HepG2 (cell line): ENCODE measurements around the gene SHMT1. TPM values are rescaled to one million over a fixed set of nuclear protein-coding genes. Genes with fewer than 3 reads are reported as not detected.

ENCODE experiments used
- ATAC-seq: fragments of 200-7000 bp; cut with Tn5 transposase; 3 replicates; pipeline ENCODE4 v1.9.1; 2020; ENCODE audit warnings: mild to moderate bottlenecking, moderate library complexity
- Bru-seq: library from RNA; stranded (reverse); fragments of 400-500 nt; gene quantifications from one replicate; lab custom pipeline; 2021; lab: Mats Ljungman, UMichigan
- BruChase-seq, 2 experiments: library from RNA; stranded (reverse); fragments of 400-500 nt; gene quantifications; one replicate each; lab custom pipeline; 2021; lab: Mats Ljungman, UMichigan
- BruUV-seq: library from RNA; stranded (reverse); fragments of 400-500 nt; replicated peaks from 2 replicates; lab custom pipeline; 2021; lab: Mats Ljungman, UMichigan
- CTCF ChIA-PET: fragments of 300-600 bp; formaldehyde crosslinking; extraction: SDS; loops from one replicate; lab custom pipeline; 2021; ENCODE audit warnings: low total read pairs, inconsistent platforms, low intra/inter-chr PET ratio; lab: Yijun Ruan, JAX
- POLR2A ChIA-PET: fragments of 350-600 bp; sonication (Branson Sonifier 250); formaldehyde crosslinking; loops from one replicate; lab custom pipeline; 2020; ENCODE audit warnings: antibody characterized with exemption, inconsistent platforms; lab: Yijun Ruan, JAX
- DNase-seq: peaks from one replicate; pipeline ENCODE4 v3.0.0-alpha.2; 2015; ENCODE audit warnings: low spot score
- FAIRE-seq: peaks from 3 replicates; lab custom pipeline; 2011; peaks lifted over from hg19 to GRCh38; lab: Jason Lieb, UNC
- H2AFZ ChIP-seq: one replicate; pipeline ENCODE4 v1.6.1; 2011; ENCODE audit warnings: low read length, inconsistent platforms
- H3K27ac ChIP-seq: fragments of 300-600 bp; 3 replicates; pipeline ENCODE4 v1.8.0; 2011; ENCODE audit warnings: mixed run types, mild to moderate bottlenecking, mixed read lengths, low read length, inconsistent platforms; ENCODE audit not compliant: insufficient read depth; ENCODE audit errors: extremely low read length
- H3K27me3 ChIP-seq, 2 experiments: fragments of 200-600 bp in 1 of 2; 2 replicates in 1 of 2; 3 replicates in 1 of 2; pipeline versions ENCODE4 v1.6.0 to v1.8.0; 2011; ENCODE audit warnings: low read length in 2 of 2, mild to moderate bottlenecking in 2 of 2, moderate library complexity in 2 of 2, inconsistent platforms in 1 of 2; ENCODE audit not compliant: insufficient read depth in 2 of 2, control insufficient read depth in 1 of 2
- H3K36me3 ChIP-seq, 2 experiments: fragments of 200-600 bp in 1 of 2; replicated peaks in 1 of 2; 2 replicates in 1 of 2; 3 replicates in 1 of 2; pipeline versions ENCODE4 v1.5.1 to v1.8.0; 2011; ENCODE audit warnings: low read length in 2 of 2, inconsistent platforms in 1 of 2; ENCODE audit not compliant: insufficient read depth in 2 of 2, control insufficient read depth in 1 of 2
- H3K4me1 ChIP-seq: 2 replicates; pipeline ENCODE4 v1.5.1; 2012; ENCODE audit warnings: low read length, inconsistent platforms; ENCODE audit not compliant: insufficient read depth
- H3K4me2 ChIP-seq: 2 replicates; pipeline ENCODE4 v1.6.0; 2011; ENCODE audit warnings: low read depth, low read length, inconsistent platforms
- H3K4me3 ChIP-seq, 3 experiments: fragments of 200-600 bp in 1 of 3; sonication (generic), shearing (Covaris generic) in 1 of 3; replicated peaks in 1 of 3; 2 replicates each; pipeline ENCODE4 v1.5.1; 2011 to 2016; ENCODE audit warnings: low read length in 3 of 3, inconsistent platforms in 2 of 3, low read depth in 2 of 3, mild to moderate bottlenecking in 2 of 3, control low read depth in 1 of 3, mixed read lengths in 1 of 3; ENCODE audit not compliant: insufficient read depth in 1 of 3
- H3K79me2 ChIP-seq: one replicate; pipeline ENCODE4 v1.6.1; 2011; ENCODE audit warnings: low read length, inconsistent platforms; ENCODE audit not compliant: insufficient read depth
- H3K9ac ChIP-seq: 2 replicates; pipeline ENCODE4 v1.6.0; 2011; ENCODE audit warnings: mild to moderate bottlenecking, low read depth, low read length, inconsistent platforms; ENCODE audit not compliant: insufficient read depth
- H3K9me3 ChIP-seq: 2 replicates; pipeline ENCODE4 v1.5.1; 2012; ENCODE audit warnings: mild to moderate bottlenecking, low read length
- H4K20me1 ChIP-seq: 2 replicates; pipeline ENCODE4 v1.6.0; 2011; ENCODE audit warnings: inconsistent platforms, mild to moderate bottlenecking, low read length, moderate library complexity; ENCODE audit not compliant: insufficient read depth
- ADNP ChIP-seq: sonication (generic); formaldehyde crosslinking; IDR thresholded peaks from 2 replicates; pipeline ENCODE4 v1.4.0; 2020; ENCODE audit warnings: missing genetic modification reagents
- FLYWCH1 ChIP-seq: sonication (generic); formaldehyde crosslinking; IDR thresholded peaks from 2 replicates; pipeline ENCODE4 v1.8.1; 2023; ENCODE audit warnings: mild to moderate bottlenecking, missing genetic modification reagents
- HOXA5 ChIP-seq: sonication (generic); formaldehyde crosslinking; IDR thresholded peaks from 2 replicates; pipeline ENCODE4 v1.4.0; 2020; ENCODE audit warnings: missing genetic modification reagents
- JUN ChIP-seq: sonication (generic); formaldehyde crosslinking; IDR thresholded peaks from 2 replicates; pipeline ENCODE4 v1.4.0; 2020; ENCODE audit warnings: mild to moderate bottlenecking, missing genetic modification reagents
- MED13 ChIP-seq: sonication (generic); formaldehyde crosslinking; IDR thresholded peaks from 2 replicates; pipeline ENCODE4 v1.5.0; 2020; ENCODE audit warnings: missing genetic modification reagents
- NPAS2 ChIP-seq: sonication (generic); formaldehyde crosslinking; IDR thresholded peaks from 2 replicates; pipeline ENCODE4 v1.8.0; 2022; ENCODE audit warnings: mild to moderate bottlenecking, missing genetic modification reagents, borderline replicate concordance
- ZNF17 ChIP-seq: sonication (generic); formaldehyde crosslinking; IDR thresholded peaks from 2 replicates; pipeline ENCODE4 v1.5.0; 2020; ENCODE audit warnings: mild to moderate bottlenecking, missing genetic modification reagents
- ZNF616 ChIP-seq: sonication (generic); formaldehyde crosslinking; IDR thresholded peaks from 2 replicates; pipeline ENCODE4 v1.5.0; 2020; ENCODE audit warnings: low read depth, mild to moderate bottlenecking, missing genetic modification reagents
- WGBS: methylation state at CpG from one replicate; pipeline ENCODE4 v1.1.6; 2017; ENCODE audit warnings: low lambda C conversion rate; 5-methylcytosine and 5-hydroxymethylcytosine counted together
- in situ Hi-C: cut with HindIII; loops from 2 replicates; pipeline ENCODE4 v1.10.0; 2017; ENCODE audit warnings: low pct_unique_long_range_greater_than_20kb; ENCODE audit not compliant: extremely low pct_ligation_motif_present
- intact Hi-C: fragments of 100-400 bp; cut with micrococcal nuclease; formaldehyde crosslinking; loops from one replicate; pipeline ENCODE4 v1.10.0; 2022; ENCODE audit not compliant: unreplicated experiment
- long read RNA-seq, 2 experiments: library from RNA in 1 of 2; library from polyadenylated mRNA in 1 of 2; stranded (forward) in 1 of 2; unstranded in 1 of 2; transcript quantifications; one replicate each; pipeline ENCODE4 v2.0.0, GENCODE V29; 2019 to 2022
- polyA minus RNA-seq, 3 experiments: library from RNA; depleted of rRNA, polyadenylated mRNA; stranded (reverse); fragments of >200 nt; gene quantifications; 2 replicates each; pipeline ENCODE4 v1.2.3, GENCODE V29; 2011; ENCODE audit warnings: low replicate concordance in 1 of 3
- polyA plus RNA-seq, 8 experiments: library from polyadenylated mRNA; depleted of rRNA in 3 of 8; stranded (reverse) in 7 of 8; unstranded in 1 of 8; fragments of >200 nt; fragmentation: Illumina TruSeq in 4 of 8; extraction: Trizol in 4 of 8; gene quantifications; 2 replicates each; pipeline versions ENCODE4 v1.2.1 to v1.2.3, GENCODE V29; 2011 to 2016; ENCODE audit warnings: low read depth in 4 of 8, missing spikeins in 1 of 8, mixed read lengths in 1 of 8; ENCODE audit not compliant: insufficient read depth in 1 of 8
- total RNA-seq, 5 experiments: library from RNA; depleted of rRNA; stranded (reverse); fragments of >200 nt; fragmentation: Illumina TruSeq; extraction: Trizol; gene quantifications; 2 replicates each; pipeline ENCODE4 v1.2.3, GENCODE V29; 2016; ENCODE audit warnings: low read depth in 1 of 5
- TF ChIP-seq, protein P1 (sequence below): IDR thresholded peaks from 2 replicates; pipeline ENCODE4 v1.6.1; 2016; ENCODE audit warnings: missing genetic modification reagents, missing compliant biosample characterization
- TF ChIP-seq, protein P2 (sequence below): sonication (generic); formaldehyde crosslinking; IDR thresholded peaks from 2 replicates; pipeline ENCODE4 v1.4.0; 2020; ENCODE audit warnings: missing genetic modification reagents, borderline replicate concordance

Gene SHMT1
- total RNA-seq (2016; rRNA removed; fragmentation: Illumina TruSeq; extraction: Trizol) (48.8 and 58.7 TPM in 2 replicates), polyA plus RNA-seq (2011; rRNA removed) (19.0 and 21.3 TPM in 2 replicates), polyA minus RNA-seq (2011; rRNA and poly(A)+ RNA removed; ENCODE audit: low replicate concordance) (38.5 and 58.3 TPM in 2 replicates), Bru-seq, nascent RNA (percentile 65 among the genes with signal in this experiment), BruChase-seq, experiment 1, labeled RNA remaining after a 6-hour chase (percentile 71 among the genes with signal in this experiment), BruChase-seq, experiment 2, labeled RNA remaining after a 2-hour chase (percentile 74 among the genes with signal in this experiment)
- total RNA-seq (2016; cell fraction: cytosol; rRNA removed; fragmentation: Illumina TruSeq; extraction: Trizol; ENCODE audit: low read depth), result 11.1 and 11.2 TPM in 2 replicates
- total RNA-seq (2016; cell fraction: insoluble cytoplasmic fraction; rRNA removed; fragmentation: Illumina TruSeq; extraction: Trizol), result 49.2 and 50.8 TPM in 2 replicates
- 17.5 and 20.3 TPM in 2 replicates for total RNA-seq (2016; cell fraction: membrane; rRNA removed; fragmentation: Illumina TruSeq; extraction: Trizol)
- 31.7 and 35.9 TPM in 2 replicates for total RNA-seq (2016; cell fraction: nucleus; rRNA removed; fragmentation: Illumina TruSeq; extraction: Trizol)
- polyA plus RNA-seq (2011; cell fraction: cytosol; rRNA removed), result 16.7 and 24.0 TPM in 2 replicates
- 24.0 and 28.6 TPM in 2 replicates for polyA plus RNA-seq (2011; cell fraction: nucleus; rRNA removed)
- 12.2 and 16.3 TPM in 2 replicates for polyA plus RNA-seq (2012)
- polyA plus RNA-seq (2016; cell fraction: cytosol; fragmentation: Illumina TruSeq; extraction: Trizol; ENCODE audit: low read depth), result 6.9 TPM in 2 replicates
- polyA plus RNA-seq (2016; cell fraction: insoluble cytoplasmic fraction; fragmentation: Illumina TruSeq; extraction: Trizol; ENCODE audit: low read depth), result 54.8 and 66.4 TPM in 2 replicates
- polyA plus RNA-seq (2016; cell fraction: membrane; fragmentation: Illumina TruSeq; extraction: Trizol; ENCODE audit: low read depth), result 12.1 and 12.6 TPM in 2 replicates
- 57.4 and 62.8 TPM in 2 replicates for polyA plus RNA-seq (2016; cell fraction: nucleus; fragmentation: Illumina TruSeq; extraction: Trizol; ENCODE audit: insufficient read depth, low read depth)
- 12.9 and 14.2 TPM in 2 replicates for polyA minus RNA-seq (2011; cell fraction: cytosol; rRNA and poly(A)+ RNA removed)
- 19.5 and 30.6 TPM in 2 replicates for polyA minus RNA-seq (2011; cell fraction: nucleus; rRNA and poly(A)+ RNA removed)
- long read RNA-seq, experiment 1, transcript SHMT1-203 (11 exons, 1,656 nt), result minor isoform, 25 of 97 reads
- long read RNA-seq, experiment 1, transcript SHMT1-201 (12 exons, 2,464 nt), result major isoform, 49 of 97 reads
- long read RNA-seq, experiment 1, partial matches to known transcripts, result 8 of 97 reads
- long read RNA-seq, experiment 1, other reads (novel, unspliced or antisense), result 14 of 97 reads
- long read RNA-seq, experiment 2, transcript SHMT1-203 (11 exons, 1,656 nt), result minor isoform, 11 of 71 reads
- long read RNA-seq, experiment 2, transcript SHMT1-201 (12 exons, 2,464 nt), result major isoform, 27 of 71 reads
- long read RNA-seq, experiment 2, partial matches to known transcripts, result 7 of 71 reads
- long read RNA-seq, experiment 2, other reads (novel, unspliced or antisense), result 26 of 71 reads

DNA sequence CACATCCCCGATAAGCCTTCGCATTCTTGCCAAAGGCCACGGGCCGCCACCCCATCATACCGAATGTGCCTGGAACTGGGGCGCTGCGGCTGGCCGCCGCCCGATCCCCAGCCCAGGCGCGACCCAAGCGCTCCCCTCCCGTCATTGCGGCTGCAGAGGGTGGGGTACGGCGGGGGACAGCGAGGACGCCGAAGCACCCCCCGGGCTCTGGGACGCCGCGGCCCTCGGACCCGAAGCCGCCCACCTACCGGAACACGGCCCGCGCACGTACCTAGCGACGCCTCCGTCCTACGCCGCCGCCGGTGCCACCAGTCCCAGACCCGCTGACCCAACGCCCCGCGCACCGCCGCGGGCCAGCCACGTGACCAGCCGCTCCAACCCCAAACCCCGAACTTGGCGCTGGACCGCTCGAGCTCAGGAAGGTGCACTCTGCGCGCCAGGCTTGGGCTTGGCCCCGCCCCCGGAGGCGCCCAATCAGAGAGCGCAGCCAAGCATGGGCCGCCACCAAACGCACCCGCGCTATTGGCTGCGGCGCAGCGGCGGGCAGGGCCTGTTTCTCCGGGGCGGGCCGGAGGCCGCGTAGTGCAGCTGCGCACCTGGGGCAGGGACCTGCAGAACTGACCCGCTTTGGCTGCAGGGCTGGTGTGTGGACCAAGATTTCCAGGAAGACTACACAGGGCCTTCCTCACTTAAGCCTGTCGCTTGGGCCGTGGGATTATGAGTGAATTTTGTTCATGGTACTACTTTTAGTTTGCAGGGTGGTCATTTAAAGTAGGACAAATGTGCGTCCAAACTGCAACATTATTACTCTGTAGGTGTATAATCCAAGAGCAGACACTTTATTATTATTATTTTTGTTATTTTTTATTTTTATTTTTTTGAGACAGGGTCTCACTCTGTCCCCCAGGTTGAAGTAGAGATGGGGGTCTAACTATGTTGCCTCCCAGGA lies at the start of gene SHMT1:
Gene SHMT1, minus strand, starts transcription at position 450 of the 949 bp plus-strand sequence. CDS start 7,569 bp downstream, outside the sequence.
- peak; percentile 89 for FAIRE-seq
- TF ChIP-seq MED13 (CRISPR knock-in tag) (peak; percentile 75; the same call in 1 of the 2 replicates), ZNF17 (CRISPR knock-in tag) (no peak), FLYWCH1 (no peak), ADNP (CRISPR knock-in tag) (no peak), ZNF616 (CRISPR knock-in tag) (no peak; the same call in 1 of the 2 replicates), JUN (CRISPR knock-in tag) (0 out of 2 replicates have a peak, but pooled peaks have one; percentile 41), HOXA5 (peak; percentile 80; the same call in 1 of the 2 replicates), NPAS2 (CRISPR knock-in tag) (no peak)
- TF ChIP-seq, protein P1, sequence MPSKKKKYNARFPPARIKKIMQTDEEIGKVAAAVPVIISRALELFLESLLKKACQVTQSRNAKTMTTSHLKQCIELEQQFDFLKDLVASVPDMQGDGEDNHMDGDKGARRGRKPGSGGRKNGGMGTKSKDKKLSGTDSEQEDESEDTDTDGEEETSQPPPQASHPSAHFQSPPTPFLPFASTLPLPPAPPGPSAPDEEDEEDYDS (CRISPR knock-in tag), result peak; percentile 92
- TF ChIP-seq, protein P2, sequence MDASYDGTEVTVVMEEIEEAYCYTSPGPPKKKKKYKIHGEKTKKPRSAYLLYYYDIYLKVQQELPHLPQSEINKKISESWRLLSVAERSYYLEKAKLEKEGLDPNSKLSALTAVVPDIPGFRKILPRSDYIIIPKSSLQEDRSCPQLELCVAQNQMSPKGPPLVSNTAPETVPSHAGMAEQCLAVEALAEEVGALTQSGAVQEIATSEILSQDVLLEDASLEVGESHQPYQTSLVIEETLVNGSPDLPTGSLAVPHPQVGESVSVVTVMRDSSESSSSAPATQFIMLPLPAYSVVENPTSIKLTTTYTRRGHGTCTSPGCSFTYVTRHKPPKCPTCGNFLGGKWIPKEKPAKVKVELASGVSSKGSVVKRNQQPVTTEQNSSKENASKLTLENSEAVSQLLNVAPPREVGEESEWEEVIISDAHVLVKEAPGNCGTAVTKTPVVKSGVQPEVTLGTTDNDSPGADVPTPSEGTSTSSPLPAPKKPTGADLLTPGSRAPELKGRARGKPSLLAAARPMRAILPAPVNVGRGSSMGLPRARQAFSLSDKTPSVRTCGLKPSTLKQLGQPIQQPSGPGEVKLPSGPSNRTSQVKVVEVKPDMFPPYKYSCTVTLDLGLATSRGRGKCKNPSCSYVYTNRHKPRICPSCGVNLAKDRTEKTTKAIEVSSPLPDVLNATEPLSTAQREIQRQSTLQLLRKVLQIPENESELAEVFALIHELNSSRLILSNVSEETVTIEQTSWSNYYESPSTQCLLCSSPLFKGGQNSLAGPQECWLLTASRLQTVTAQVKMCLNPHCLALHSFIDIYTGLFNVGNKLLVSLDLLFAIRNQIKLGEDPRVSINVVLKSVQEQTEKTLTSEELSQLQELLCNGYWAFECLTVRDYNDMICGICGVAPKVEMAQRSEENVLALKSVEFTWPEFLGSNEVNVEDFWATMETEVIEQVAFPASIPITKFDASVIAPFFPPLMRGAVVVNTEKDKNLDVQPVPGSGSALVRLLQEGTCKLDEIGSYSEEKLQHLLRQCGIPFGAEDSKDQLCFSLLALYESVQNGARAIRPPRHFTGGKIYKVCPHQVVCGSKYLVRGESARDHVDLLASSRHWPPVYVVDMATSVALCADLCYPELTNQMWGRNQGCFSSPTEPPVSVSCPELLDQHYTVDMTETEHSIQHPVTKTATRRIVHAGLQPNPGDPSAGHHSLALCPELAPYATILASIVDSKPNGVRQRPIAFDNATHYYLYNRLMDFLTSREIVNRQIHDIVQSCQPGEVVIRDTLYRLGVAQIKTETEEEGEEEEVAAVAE, result peak; percentile 89; the same call in 1 of the 2 replicates

More for the DNA sequence above, at the start of gene SHMT1:
- Histone ChIP-seq H3K27ac (peak within 1 kb of the TSS; percentile 71), H3K79me2 (peaks cover 15% of the 10 kb centered on the region), H3K4me1 (peaks cover 20% of the 10 kb centered on the region), H3K36me3 (no peaks in the 10 kb centered on the region), H4K20me1 (no peaks in the 10 kb centered on the region), H3K9me3 (no peaks in the 10 kb centered on the region), H2AFZ (peak within 1 kb of the TSS; percentile 35), H3K4me3 (peak within 1 kb of the TSS; percentile 83 to 98 (median 93)), H3K4me2 (peak within 1 kb of the TSS; percentile 85), H3K9ac (peak within 1 kb of the TSS; percentile 80), H3K27me3 (no peaks in the 10 kb centered on the region; a peak in 1 of 5 replicates)
- peak; percentile 99 for ATAC-seq
- intact Hi-C loops, result loop anchor here (10.0 kb wide), 1 partner anchor 49 kb away; the partner anchor contains the start of genes SMCR8 and TOP3A
- CTCF ChIA-PET, result no interaction called here
- BruUV-seq, result no TSS peak
- in situ Hi-C loops, result no loop called here
- POLR2A ChIA-PET, result interaction anchor here (0.7 to 2.1 kb wide), 5 partner anchors 14 to 180 kb away, joined by 4 to 10 read pairs (median 7); partner anchors contain the start of genes ALKBH5, EVPLL, MIEF2 and TOP3A
- 3% methylated on average over 18 of the region's 76 CpGs for WGBS
- peak; percentile 90 for DNase-seq
